ENCODE data around the gene PUM2.

Gene PUM2

DNA sequence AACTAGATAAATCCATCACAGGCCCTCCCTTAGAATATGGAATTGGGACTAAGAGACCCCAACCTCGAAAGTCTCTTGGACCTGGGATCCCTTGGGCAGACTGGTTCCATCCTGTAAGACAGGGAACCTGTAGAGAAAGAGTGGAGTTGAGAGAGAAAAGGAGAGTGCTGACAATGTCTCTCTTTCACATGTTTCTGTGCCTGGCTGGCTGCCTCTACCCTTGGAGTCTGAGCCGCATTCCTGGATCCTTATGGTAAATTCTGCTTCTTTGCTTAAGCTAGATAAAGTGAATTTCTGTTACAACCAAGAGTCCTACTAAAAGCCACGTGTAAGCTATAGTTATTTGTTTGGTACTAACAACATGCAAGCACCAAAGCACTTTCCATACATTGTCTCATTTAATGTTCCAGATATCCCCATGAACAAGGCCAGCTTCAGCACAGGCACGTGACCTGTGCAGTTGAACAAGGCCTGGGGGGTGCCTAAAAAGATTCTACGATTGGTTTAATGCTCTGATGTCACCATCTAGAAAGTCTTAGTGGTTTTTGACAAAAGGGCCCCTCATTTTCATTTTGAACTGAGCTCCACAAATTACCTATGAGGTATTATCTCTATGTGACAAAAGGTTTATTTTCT, 2.1 kb upstream of the PUM2 start:
- Histone ChIP-seq H3K4me1 (ENCODE audit: insufficient read depth, low read length) (peaks cover 37% of the 10 kb centered on the region), H3K27me3 (ENCODE audit: insufficient read depth, low read length) (no peaks in the 10 kb centered on the region), H3K9me3 (ENCODE audit: insufficient read depth, low read depth, low read length) (no peaks in the 10 kb centered on the region), H3K9ac (ENCODE audit: low read depth, low read length) (peak overlapping the region; percentile 28; the same call in 1 of the 2 replicates), H3K36me3 (ENCODE audit: insufficient read depth, low read length) (peaks cover 6% of the 10 kb centered on the region), H3K27ac (ENCODE audit: low read depth, low read length) (no peak overlapping the region), H3K4me3 (ENCODE audit: low read length) (peak overlapping the region; percentile 78; the same call in 1 of the 2 replicates)
- WGBS, result 82% methylated on average over 5 of the region's 5 CpGs

GRCh38 chr2:20352230-20352578, 1.6 kb upstream of the PUM2 start:
- peak overlapping the region; percentile 28; the same call in 1 of the 2 replicates for H3K9ac ChIP-seq (ENCODE audit: low read depth, low read length)
- H3K27ac ChIP-seq (ENCODE audit: low read depth, low read length), result no peak overlapping the region
- H3K4me1 ChIP-seq (ENCODE audit: insufficient read depth, low read length), result peaks cover 42% of the 10 kb centered on the region
- WGBS, result 17% methylated on average over 2 of the region's 4 CpGs
- no peaks in the 10 kb centered on the region for H3K27me3 ChIP-seq (ENCODE audit: insufficient read depth, low read length)
- peaks cover 6% of the 10 kb centered on the region for H3K36me3 ChIP-seq (ENCODE audit: insufficient read depth, low read length)
- peak overlapping the region; percentile 78; the same call in 1 of the 2 replicates for H3K4me3 ChIP-seq (ENCODE audit: low read length)
- H3K9me3 ChIP-seq (ENCODE audit: insufficient read depth, low read depth, low read length), result no peaks in the 10 kb centered on the region

- no peaks in the 10 kb centered on the region for H3K9me3 ChIP-seq (ENCODE audit: insufficient read depth, low read depth, low read length)
- peaks cover 47% of the 10 kb centered on the region for H3K4me1 ChIP-seq (ENCODE audit: insufficient read depth, low read length)
- H3K36me3 ChIP-seq (ENCODE audit: insufficient read depth, low read length), result peaks cover 6% of the 10 kb centered on the region
- H3K27ac ChIP-seq (ENCODE audit: low read depth, low read length), result peak overlapping the region; percentile 97
- 24% methylated on average over 13 of the region's 13 CpGs for WGBS
- no peaks in the 10 kb centered on the region for H3K27me3 ChIP-seq (ENCODE audit: insufficient read depth, low read length)
- H3K9ac ChIP-seq (ENCODE audit: low read depth, low read length), result peak overlapping the region; percentile 97
- H3K4me3 ChIP-seq (ENCODE audit: low read length), result peak overlapping the region; percentile 78
Observed at GRCh38 chr2:20351555-20352229, 1.0 kb upstream of the PUM2 start.

- Histone ChIP-seq H3K36me3 (ENCODE audit: insufficient read depth, low read length) (peaks cover 6% of the 10 kb centered on the region), H3K27ac (ENCODE audit: low read depth, low read length) (peak overlapping the region; percentile 100), H3K27me3 (ENCODE audit: insufficient read depth, low read length) (no peaks in the 10 kb centered on the region), H3K4me1 (ENCODE audit: insufficient read depth, low read length) (peaks cover 48% of the 10 kb centered on the region), H3K4me3 (ENCODE audit: low read length) (peak overlapping the region; percentile 99), H3K9me3 (ENCODE audit: insufficient read depth, low read depth, low read length) (no peaks in the 10 kb centered on the region), H3K9ac (ENCODE audit: low read depth, low read length) (peak overlapping the region; percentile 100)
- WGBS, result 0% methylated on average over 60 of the region's 67 CpGs
Observed at GRCh38 chr2:20350041-20350712, 467 bp downstream of the PUM2 start.

DNA sequence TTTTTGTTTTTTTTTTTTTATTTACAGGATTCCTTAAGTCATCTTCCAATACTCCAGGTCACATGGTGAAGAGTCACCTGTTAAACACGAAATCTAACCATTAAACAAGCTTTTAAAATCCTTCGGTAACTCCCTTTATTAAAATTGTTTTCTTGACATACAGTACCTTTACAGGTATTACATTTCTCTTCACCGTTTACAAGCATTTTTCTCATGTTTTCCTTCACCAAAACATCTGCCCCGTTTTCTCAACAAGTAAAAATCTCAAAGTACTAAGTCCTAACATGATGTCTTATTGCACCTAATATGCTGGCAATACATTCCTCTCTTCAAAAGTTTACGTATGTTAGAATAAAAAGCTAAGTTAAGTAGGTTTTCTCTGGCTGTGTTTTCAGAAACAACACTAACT, 1.1 kb downstream of the PUM2 start:
- Histone ChIP-seq H3K4me3 (ENCODE audit: low read length) (peak overlapping the region; percentile 99), H3K9me3 (ENCODE audit: insufficient read depth, low read depth, low read length) (no peaks in the 10 kb centered on the region), H3K27me3 (ENCODE audit: insufficient read depth, low read length) (no peaks in the 10 kb centered on the region), H3K27ac (ENCODE audit: low read depth, low read length) (peak overlapping the region; percentile 100), H3K36me3 (ENCODE audit: insufficient read depth, low read length) (peaks cover 6% of the 10 kb centered on the region), H3K9ac (ENCODE audit: low read depth, low read length) (peak overlapping the region; percentile 100), H3K4me1 (ENCODE audit: insufficient read depth, low read length) (peaks cover 48% of the 10 kb centered on the region)
- 2% methylated on average over 4 of the region's 5 CpGs for WGBS

DNA sequence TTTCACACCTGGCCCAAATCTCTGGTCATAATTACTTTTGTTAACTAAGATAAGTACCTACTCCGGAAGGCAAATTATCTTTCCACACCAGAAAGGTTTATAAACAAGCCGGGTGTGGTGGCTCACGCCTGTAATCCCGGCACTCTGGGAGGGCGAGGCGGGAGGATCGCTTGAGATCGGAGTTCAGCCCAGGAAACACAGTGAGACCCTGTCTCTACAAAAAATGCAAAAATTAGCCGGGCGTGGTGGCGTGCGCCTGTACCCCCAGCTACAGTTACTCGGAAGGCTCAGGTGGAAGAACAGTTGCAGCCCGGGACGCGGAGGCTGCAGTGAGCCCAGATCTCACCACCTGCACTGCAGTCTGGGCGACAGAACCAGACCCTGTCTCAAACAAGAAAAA, 2.1 kb downstream of the PUM2 start:
- Histone ChIP-seq H3K4me3 (ENCODE audit: low read length) (peak overlapping the region; percentile 99), H3K9ac (ENCODE audit: low read depth, low read length) (peak overlapping the region; percentile 100; the same call in 1 of the 2 replicates), H3K4me1 (ENCODE audit: insufficient read depth, low read length) (peaks cover 46% of the 10 kb centered on the region), H3K9me3 (ENCODE audit: insufficient read depth, low read depth, low read length) (no peaks in the 10 kb centered on the region), H3K27ac (ENCODE audit: low read depth, low read length) (no peak overlapping the region), H3K36me3 (ENCODE audit: insufficient read depth, low read length) (peaks cover 6% of the 10 kb centered on the region), H3K27me3 (ENCODE audit: insufficient read depth, low read length) (no peaks in the 10 kb centered on the region)
- WGBS, result 86% methylated on average over 17 of the region's 17 CpGs

DNA sequence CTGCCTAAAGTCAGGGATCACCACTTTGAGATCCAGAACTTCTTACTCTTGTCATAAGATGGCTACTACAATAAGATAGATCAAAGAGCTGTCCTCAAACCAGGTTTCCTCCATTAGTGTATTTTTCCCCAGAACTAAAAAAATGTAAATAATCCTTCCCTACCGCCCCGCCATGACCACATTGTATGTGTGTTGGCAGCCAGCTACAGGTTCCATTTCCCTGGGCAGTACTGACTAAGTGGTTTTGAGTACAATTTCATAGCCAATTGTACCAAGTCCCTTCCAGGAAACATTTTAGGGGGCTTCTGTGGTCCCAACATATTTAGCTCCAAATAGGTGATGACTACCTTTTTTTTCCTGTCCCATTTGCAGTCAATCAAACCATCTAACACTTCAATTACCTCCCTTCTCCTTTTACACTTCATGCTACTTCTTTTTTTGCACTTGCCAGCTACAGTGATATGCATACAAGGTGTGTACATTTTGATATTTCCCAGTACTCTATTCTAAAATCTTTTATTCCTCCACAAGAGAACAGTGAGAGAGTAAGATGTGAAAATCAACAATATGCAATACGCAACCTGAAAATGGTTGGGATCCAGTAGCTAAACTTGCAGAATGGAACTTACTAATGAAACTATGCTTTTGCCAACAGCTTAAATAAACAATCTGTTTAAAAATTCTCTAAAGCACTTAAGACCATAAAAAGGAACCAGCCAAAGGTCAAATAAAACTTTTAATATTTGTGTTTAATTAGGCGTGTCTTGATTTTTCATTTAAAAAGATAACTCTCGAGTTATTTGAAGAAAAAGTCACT, 3.9 kb downstream of the PUM2 start:
- Histone ChIP-seq H3K9me3 (ENCODE audit: insufficient read depth, low read depth, low read length) (no peaks in the 10 kb centered on the region), H3K4me3 (ENCODE audit: low read length) (no peak overlapping the region), H3K4me1 (ENCODE audit: insufficient read depth, low read length) (peaks cover 31% of the 10 kb centered on the region), H3K36me3 (ENCODE audit: insufficient read depth, low read length) (peaks cover 6% of the 10 kb centered on the region), H3K9ac (ENCODE audit: low read depth, low read length) (no peak overlapping the region), H3K27me3 (ENCODE audit: insufficient read depth, low read length) (no peaks in the 10 kb centered on the region), H3K27ac (ENCODE audit: low read depth, low read length) (no peak overlapping the region)
- 95% methylated on average over 3 of the region's 5 CpGs for WGBS

GRCh38 chr2:20343128-20343527, 7.5 kb downstream of the PUM2 start:
- no peaks in the 10 kb centered on the region for H3K9me3 ChIP-seq (ENCODE audit: insufficient read depth, low read depth, low read length)
- no peak overlapping the region for H3K27ac ChIP-seq (ENCODE audit: low read depth, low read length)
- no peak overlapping the region for H3K9ac ChIP-seq (ENCODE audit: low read depth, low read length)
- H3K36me3 ChIP-seq (ENCODE audit: insufficient read depth, low read length), result peaks cover under 1% of the 10 kb centered on the region; the same call in 1 of the 2 replicates
- no peak overlapping the region for H3K4me3 ChIP-seq (ENCODE audit: low read length)
- peaks cover 28% of the 10 kb centered on the region for H3K4me1 ChIP-seq (ENCODE audit: insufficient read depth, low read length)
- no peaks in the 10 kb centered on the region for H3K27me3 ChIP-seq (ENCODE audit: insufficient read depth, low read length)
- WGBS, result 100% methylated on average over 1 of the region's 2 CpGs

- H3K36me3 ChIP-seq (ENCODE audit: insufficient read depth, low read length), result no peaks in the 10 kb centered on the region
- no peak overlapping the region for H3K27ac ChIP-seq (ENCODE audit: low read depth, low read length)
- peaks cover 34% of the 10 kb centered on the region for H3K4me1 ChIP-seq (ENCODE audit: insufficient read depth, low read length)
- no peaks in the 10 kb centered on the region for H3K27me3 ChIP-seq (ENCODE audit: insufficient read depth, low read length)
- no peaks in the 10 kb centered on the region for H3K9me3 ChIP-seq (ENCODE audit: insufficient read depth, low read depth, low read length)
- H3K9ac ChIP-seq (ENCODE audit: low read depth, low read length), result no peak overlapping the region
- H3K4me3 ChIP-seq (ENCODE audit: low read length), result no peak overlapping the region
- WGBS, result no CpG with 5 or more reads among the region's 1 CpG
Observed at GRCh38 chr2:20339012-20339411, 11.6 kb downstream of the PUM2 start.

DNA sequence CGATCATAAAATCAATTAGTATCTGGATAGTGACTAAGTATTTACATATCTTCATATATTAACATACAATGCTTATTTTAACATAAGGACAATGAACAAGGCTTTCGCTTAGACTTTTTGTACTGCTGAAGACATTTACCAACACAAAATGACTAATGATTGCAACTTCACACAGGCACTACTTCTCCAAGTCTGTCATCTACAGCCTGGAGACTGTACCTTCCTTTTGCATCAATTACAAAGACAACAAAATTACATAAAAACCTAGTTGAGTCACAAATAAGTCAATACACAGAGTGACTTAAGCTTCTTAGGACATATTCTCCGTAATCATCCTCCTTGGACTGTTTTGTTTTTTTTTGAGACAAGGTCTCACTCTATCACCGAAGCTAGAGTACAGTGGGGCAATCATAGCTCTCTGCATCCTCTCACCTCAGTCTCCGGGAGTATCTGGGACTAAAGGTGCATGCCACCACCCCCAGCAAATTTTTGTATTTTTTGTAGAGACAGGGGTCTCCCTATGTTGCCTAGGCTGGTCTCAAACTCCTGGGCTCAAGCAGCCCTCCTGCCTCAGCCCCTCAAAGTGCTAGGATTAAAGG, 15.9 kb downstream of the PUM2 start:
- WGBS, result 92% methylated on average over 4 of the region's 5 CpGs
- Histone ChIP-seq H3K27ac (ENCODE audit: low read depth, low read length) (no peak overlapping the region), H3K9me3 (ENCODE audit: insufficient read depth, low read depth, low read length) (no peaks in the 10 kb centered on the region), H3K4me3 (ENCODE audit: low read length) (no peak overlapping the region), H3K27me3 (ENCODE audit: insufficient read depth, low read length) (no peaks in the 10 kb centered on the region), H3K4me1 (ENCODE audit: insufficient read depth, low read length) (peaks cover 43% of the 10 kb centered on the region), H3K9ac (ENCODE audit: low read depth, low read length) (no peak overlapping the region), H3K36me3 (ENCODE audit: insufficient read depth, low read length) (no peaks in the 10 kb centered on the region)

All from HUES64 (cell line).